ENCODE data around the gene PTPN5.

The PTPN5 gene

GRCh38 chr11:18780896-18781295 lies 10.7 kb downstream of the PTPN5 start:
- no peak overlapping the region for H3K4me3 Mint-ChIP-seq
- peaks cover 5% of the 10 kb centered on the region for H3K27me3 Mint-ChIP-seq (ENCODE audit: low read depth)
- peaks cover 2% of the 10 kb centered on the region for H3K36me3 Mint-ChIP-seq (ENCODE audit: low read depth)
- no peaks in the 10 kb centered on the region for H3K9me3 Mint-ChIP-seq
- peaks cover 9% of the 10 kb centered on the region for H3K4me1 Mint-ChIP-seq (ENCODE audit: low read depth)
- no peak overlapping the region for H3K27ac Mint-ChIP-seq

DNA sequence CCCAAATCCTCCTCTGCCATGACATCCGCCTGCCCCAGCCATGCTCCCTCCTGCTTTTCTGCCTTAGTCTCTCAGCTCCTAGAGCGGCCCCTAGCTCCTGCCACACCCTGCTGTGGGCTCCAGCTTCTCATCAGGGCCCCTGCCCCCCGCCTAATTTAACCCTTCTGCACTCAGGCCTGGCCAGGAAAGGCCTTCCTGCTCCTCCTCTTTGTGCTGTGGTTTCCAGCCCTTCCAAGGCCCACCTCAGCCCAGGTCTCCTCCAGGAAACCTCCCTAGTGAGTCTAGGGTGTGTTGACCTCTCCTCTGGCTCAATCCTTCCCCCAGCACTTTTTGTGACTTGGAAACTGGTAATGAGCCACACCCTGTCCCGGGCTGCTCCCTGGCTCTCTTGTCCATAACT lies 11.3 kb downstream of the PTPN5 start:
- Mint-ChIP-seq H3K27ac (no peak overlapping the region), H3K4me3 (no peak overlapping the region), H3K4me1 (ENCODE audit: low read depth) (peaks cover 9% of the 10 kb centered on the region), H3K9me3 (no peaks in the 10 kb centered on the region), H3K27me3 (ENCODE audit: low read depth) (peaks cover 3% of the 10 kb centered on the region), H3K36me3 (ENCODE audit: low read depth) (peaks cover 2% of the 10 kb centered on the region)

DNA sequence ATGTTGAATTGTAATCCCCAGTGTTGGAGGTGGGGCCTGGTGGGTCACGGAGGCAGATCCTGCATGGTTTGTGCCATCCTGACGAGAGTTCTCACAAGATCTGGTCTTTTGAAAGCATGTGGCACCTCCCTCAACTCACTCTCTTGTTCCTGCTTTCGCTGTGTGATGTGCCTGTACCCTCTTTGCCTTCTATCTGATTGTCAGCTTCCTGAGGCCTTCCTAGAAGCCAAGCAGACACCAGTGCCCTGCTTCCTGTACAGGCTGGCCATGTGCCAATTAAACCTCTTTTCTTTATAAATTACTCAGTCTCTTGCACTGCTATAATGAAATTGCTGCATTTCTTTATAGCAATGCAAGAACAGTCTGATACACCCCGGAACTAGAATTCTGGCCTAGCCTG lies 13.1 kb downstream of the PTPN5 start:
- Mint-ChIP-seq H3K27me3 (ENCODE audit: low read depth) (no peaks in the 10 kb centered on the region), H3K27ac (peak overlapping the region; percentile 53), H3K4me3 (peak overlapping the region; percentile 29), H3K4me1 (ENCODE audit: low read depth) (peaks cover 9% of the 10 kb centered on the region), H3K36me3 (ENCODE audit: low read depth) (peaks cover 2% of the 10 kb centered on the region), H3K9me3 (no peaks in the 10 kb centered on the region)

GRCh38 chr11:18776324-18776723 lies 15.3 kb downstream of the PTPN5 start:
- H3K36me3 Mint-ChIP-seq (ENCODE audit: low read depth), result peaks cover 2% of the 10 kb centered on the region
- no peak overlapping the region for H3K27ac Mint-ChIP-seq
- H3K4me3 Mint-ChIP-seq, result no peak overlapping the region
- peaks cover 9% of the 10 kb centered on the region for H3K4me1 Mint-ChIP-seq (ENCODE audit: low read depth)
- no peaks in the 10 kb centered on the region for H3K9me3 Mint-ChIP-seq
- peaks cover 8% of the 10 kb centered on the region for H3K27me3 Mint-ChIP-seq (ENCODE audit: low read depth)

- Mint-ChIP-seq H3K27me3 (ENCODE audit: low read depth) (peaks cover 8% of the 10 kb centered on the region), H3K27ac (no peak overlapping the region), H3K36me3 (ENCODE audit: low read depth) (peaks cover 2% of the 10 kb centered on the region), H3K4me1 (ENCODE audit: low read depth) (peaks cover 9% of the 10 kb centered on the region), H3K9me3 (no peaks in the 10 kb centered on the region), H3K4me3 (no peak overlapping the region)
These were observed 15.9 kb downstream of the PTPN5 start for GRCh38 chr11:18775492-18776292.

DNA sequence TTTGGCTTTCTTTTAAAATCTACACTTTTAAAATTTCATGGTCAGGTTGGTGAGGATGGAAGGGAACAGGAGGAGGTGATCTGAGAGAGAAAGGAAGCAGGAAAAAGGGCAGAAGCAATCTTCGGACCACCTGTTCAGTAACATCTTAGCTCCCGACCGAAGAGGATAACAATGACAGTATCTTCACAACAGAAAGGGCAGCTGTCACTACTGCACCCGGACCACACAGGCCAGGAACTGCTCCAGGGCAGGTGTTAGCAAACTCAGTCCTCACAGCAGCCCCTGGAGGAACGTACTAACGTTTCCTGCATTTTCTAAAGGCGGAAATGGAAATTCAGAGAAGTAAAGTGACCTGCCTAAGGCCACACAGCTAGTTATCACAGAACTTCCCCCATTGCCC lies 16.8 kb downstream of the PTPN5 start:
- Mint-ChIP-seq H3K27me3 (ENCODE audit: low read depth) (peaks cover 8% of the 10 kb centered on the region), H3K9me3 (no peaks in the 10 kb centered on the region), H3K4me3 (no peak overlapping the region), H3K4me1 (ENCODE audit: low read depth) (peaks cover 10% of the 10 kb centered on the region), H3K27ac (no peak overlapping the region), H3K36me3 (ENCODE audit: low read depth) (peaks cover 2% of the 10 kb centered on the region)

- Mint-ChIP-seq H3K27me3 (ENCODE audit: low read depth) (peaks cover 8% of the 10 kb centered on the region), H3K4me1 (ENCODE audit: low read depth) (peaks cover 14% of the 10 kb centered on the region), H3K27ac (no peak overlapping the region), H3K36me3 (ENCODE audit: low read depth) (peaks cover 2% of the 10 kb centered on the region), H3K9me3 (no peaks in the 10 kb centered on the region), H3K4me3 (no peak overlapping the region)
These were observed 17.9 kb downstream of the PTPN5 start for GRCh38 chr11:18773681-18774080.

- no peaks in the 10 kb centered on the region for H3K9me3 Mint-ChIP-seq
- peaks cover 15% of the 10 kb centered on the region for H3K4me1 Mint-ChIP-seq (ENCODE audit: low read depth)
- no peak overlapping the region for H3K27ac Mint-ChIP-seq
- peaks cover 11% of the 10 kb centered on the region for H3K27me3 Mint-ChIP-seq (ENCODE audit: low read depth)
- no peak overlapping the region for H3K4me3 Mint-ChIP-seq
- no peaks in the 10 kb centered on the region for H3K36me3 Mint-ChIP-seq (ENCODE audit: low read depth)
These were observed 18.5 kb downstream of the PTPN5 start for GRCh38 chr11:18773104-18773503.

DNA sequence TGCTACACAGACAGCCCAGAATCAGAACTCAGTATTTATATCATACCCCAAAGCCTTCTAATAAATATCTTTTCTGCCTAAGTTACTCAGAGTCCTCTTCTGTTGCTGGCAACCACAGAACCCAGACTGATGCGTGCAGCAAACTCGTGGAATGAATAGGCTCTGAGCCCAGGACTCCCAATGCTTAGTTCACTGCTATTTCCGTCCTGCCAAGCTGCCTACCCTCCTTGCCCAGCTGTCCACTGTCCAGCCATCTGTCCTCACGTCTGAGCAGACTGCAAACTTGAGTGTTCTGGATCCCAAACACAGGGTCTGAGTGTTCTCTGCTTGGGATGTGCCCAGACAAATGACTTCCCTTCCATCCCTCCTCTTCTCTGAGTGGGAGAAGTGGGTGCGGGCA lies 19.4 kb downstream of the PTPN5 start:
- H3K36me3 Mint-ChIP-seq (ENCODE audit: low read depth), result no peaks in the 10 kb centered on the region
- peaks cover 19% of the 10 kb centered on the region for H3K4me1 Mint-ChIP-seq (ENCODE audit: low read depth)
- H3K9me3 Mint-ChIP-seq, result no peaks in the 10 kb centered on the region
- no peak overlapping the region for H3K4me3 Mint-ChIP-seq
- peaks cover 17% of the 10 kb centered on the region for H3K27me3 Mint-ChIP-seq (ENCODE audit: low read depth)
- H3K27ac Mint-ChIP-seq, result peak overlapping the region; percentile 7

DNA sequence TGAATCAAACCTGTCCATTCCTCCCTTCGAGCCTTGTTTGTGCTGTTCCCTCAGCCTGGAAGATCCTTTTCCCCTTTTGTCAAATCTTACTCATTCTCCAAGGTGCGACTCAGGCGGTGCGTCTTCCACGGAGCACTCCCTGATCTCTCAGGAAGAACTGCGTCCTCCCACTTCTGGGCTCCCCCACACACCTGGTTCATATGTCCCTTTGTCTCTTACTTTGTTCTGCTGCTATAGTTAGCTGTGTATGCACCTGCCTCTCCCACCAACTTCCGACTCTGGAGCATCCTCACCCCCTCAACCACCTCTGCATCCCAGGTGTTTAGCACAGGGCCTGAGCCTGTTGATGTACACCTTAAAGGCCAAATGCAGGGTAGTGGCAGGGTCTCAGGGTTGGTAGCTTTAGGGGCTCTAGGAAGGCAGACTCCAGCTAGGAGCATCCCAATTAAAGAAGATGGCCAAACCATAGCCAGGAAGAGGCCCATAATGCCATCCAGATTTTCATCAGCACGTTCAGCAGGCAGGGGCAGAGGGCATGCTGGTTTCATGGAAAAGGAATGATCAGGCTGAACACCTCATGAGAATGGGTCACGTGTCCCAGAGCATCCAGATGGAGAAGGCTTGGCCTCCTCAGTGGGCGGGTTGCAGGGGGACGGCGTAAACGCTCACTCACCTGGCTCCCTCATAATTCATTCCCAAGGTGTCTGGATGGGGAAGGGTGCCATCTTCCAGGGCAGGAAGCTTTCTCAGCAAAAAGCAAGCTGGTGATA lies 20.1 kb downstream of the PTPN5 start:
- Mint-ChIP-seq H3K4me1 (ENCODE audit: low read depth) (peaks cover 19% of the 10 kb centered on the region), H3K27ac (no peak overlapping the region), H3K36me3 (ENCODE audit: low read depth) (no peaks in the 10 kb centered on the region), H3K27me3 (ENCODE audit: low read depth) (peaks cover 18% of the 10 kb centered on the region), H3K9me3 (no peaks in the 10 kb centered on the region), H3K4me3 (no peak overlapping the region)

DNA sequence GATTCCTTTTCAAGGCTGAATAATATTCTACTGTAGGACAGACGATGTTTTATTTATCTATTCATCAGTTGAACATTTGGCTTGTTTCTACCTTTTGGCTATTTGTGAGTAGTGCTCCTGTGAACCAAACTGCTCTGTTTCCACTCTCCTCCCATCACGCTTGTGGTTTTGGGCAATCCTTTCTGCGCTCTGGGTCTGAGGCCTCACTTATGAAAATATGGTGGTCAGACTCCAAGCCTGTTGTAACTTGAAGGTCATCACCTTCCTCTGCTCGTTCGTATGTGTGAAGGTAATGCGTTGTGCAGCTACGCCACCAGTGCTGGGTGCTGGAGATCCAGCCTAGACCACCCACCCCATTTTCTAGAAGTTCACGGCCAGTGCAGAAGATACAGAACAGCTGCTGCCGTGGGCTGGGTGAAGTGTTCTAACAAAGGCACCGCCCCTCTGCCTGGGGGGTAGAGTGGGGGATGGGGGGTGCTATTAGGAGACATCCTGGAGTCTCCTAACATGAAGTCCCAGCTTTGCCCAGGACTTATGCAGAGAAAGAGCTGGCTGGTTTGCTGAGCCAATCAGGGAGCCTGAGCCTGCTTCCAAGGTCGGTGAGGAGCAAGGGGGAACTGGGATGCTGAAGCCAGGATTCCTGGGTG lies 21.0 kb downstream of the PTPN5 start:
- peaks cover 19% of the 10 kb centered on the region for H3K4me1 Mint-ChIP-seq (ENCODE audit: low read depth)
- peaks cover 23% of the 10 kb centered on the region for H3K27me3 Mint-ChIP-seq (ENCODE audit: low read depth)
- no peak overlapping the region for H3K4me3 Mint-ChIP-seq
- H3K9me3 Mint-ChIP-seq, result no peaks in the 10 kb centered on the region
- no peaks in the 10 kb centered on the region for H3K36me3 Mint-ChIP-seq (ENCODE audit: low read depth)
- H3K27ac Mint-ChIP-seq, result no peak overlapping the region

DNA sequence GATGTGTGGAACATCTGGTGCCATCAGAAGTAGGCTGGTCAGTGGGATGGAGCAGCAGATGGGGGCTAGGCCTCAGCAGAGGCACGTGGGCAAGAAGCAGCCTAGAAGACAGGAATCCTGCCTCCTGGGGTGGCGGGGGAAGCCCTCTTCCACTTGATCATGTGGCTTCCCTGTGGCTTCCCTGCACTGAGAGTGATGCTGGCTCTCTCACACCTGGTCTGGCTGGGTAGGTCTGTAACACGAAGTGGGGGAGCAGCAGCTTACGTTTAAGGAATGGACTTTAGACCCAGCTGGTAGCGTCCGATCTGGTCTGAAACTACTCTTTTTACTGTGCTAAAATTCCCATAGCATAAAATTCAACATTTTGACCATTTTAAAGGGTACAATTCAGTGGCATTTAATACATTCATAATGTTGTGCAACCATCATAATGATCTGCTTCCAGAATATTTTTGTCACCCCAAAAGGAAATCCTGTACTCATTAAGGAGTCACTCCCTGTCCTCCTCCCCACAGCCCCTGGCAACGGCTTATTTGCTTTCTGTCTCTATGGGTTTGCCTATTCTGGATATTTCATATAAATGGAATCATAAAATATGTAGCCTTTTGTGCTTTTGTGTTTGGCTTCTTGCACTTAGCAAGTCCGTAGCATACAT lies 21.7 kb downstream of the PTPN5 start:
- H3K27ac Mint-ChIP-seq, result no peak overlapping the region
- H3K4me1 Mint-ChIP-seq (ENCODE audit: low read depth), result peaks cover 19% of the 10 kb centered on the region
- no peaks in the 10 kb centered on the region for H3K36me3 Mint-ChIP-seq (ENCODE audit: low read depth)
- H3K4me3 Mint-ChIP-seq, result no peak overlapping the region
- H3K9me3 Mint-ChIP-seq, result no peaks in the 10 kb centered on the region
- peaks cover 23% of the 10 kb centered on the region for H3K27me3 Mint-ChIP-seq (ENCODE audit: low read depth)

GRCh38 chr11:18768978-18769377 lies 22.6 kb downstream of the PTPN5 start:
- no peak overlapping the region for H3K4me3 Mint-ChIP-seq
- H3K27me3 Mint-ChIP-seq (ENCODE audit: low read depth), result peaks cover 23% of the 10 kb centered on the region
- no peak overlapping the region for H3K27ac Mint-ChIP-seq
- H3K4me1 Mint-ChIP-seq (ENCODE audit: low read depth), result peaks cover 22% of the 10 kb centered on the region
- H3K9me3 Mint-ChIP-seq, result no peaks in the 10 kb centered on the region
- H3K36me3 Mint-ChIP-seq (ENCODE audit: low read depth), result no peaks in the 10 kb centered on the region

- no peak overlapping the region for H3K27ac Mint-ChIP-seq
- H3K36me3 Mint-ChIP-seq (ENCODE audit: low read depth), result no peaks in the 10 kb centered on the region
- no peaks in the 10 kb centered on the region for H3K9me3 Mint-ChIP-seq
- peaks cover 23% of the 10 kb centered on the region for H3K27me3 Mint-ChIP-seq (ENCODE audit: low read depth)
- no peak overlapping the region for H3K4me3 Mint-ChIP-seq
- H3K4me1 Mint-ChIP-seq (ENCODE audit: low read depth), result peaks cover 24% of the 10 kb centered on the region
These were observed 23.1 kb downstream of the PTPN5 start for GRCh38 chr11:18768472-18768901.

All from T-helper 1 cell treated with Interleukin-12 subunit alpha and Interleukin-12 subunit beta and Interleukin-4 antibody, amounts not matched to agents 30 μg/mL and 1 μg/mL, for 36 hours (primary cell).